ENCODE measurements around the gene CSMD2. TPM values are rescaled to one million over a fixed set of nuclear protein-coding genes. Genes with fewer than 3 reads are reported as not detected.

The CSMD2 gene
- total RNA-seq, 1 experiment from 2014 or later = 13.2 TPM

DNA sequence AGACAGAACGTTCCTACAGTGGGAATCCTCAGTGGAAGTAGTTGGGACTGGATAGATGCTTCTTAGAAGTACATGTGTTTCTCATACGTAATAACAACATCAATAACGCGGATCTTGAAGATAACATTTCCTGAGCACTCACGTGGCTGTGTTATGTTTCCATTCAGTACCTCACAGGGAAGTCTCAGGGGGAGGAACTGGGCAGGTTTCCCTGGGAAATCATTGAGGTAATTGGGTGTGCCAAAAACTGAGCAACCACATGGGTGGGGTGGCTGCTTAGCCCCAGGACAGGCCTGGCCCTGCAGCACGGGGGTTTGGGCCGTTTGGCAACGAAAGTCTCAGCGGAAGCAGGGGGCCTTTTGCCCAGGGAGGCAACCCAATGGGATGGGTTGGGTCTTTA lies 558.8 kb downstream of the CSMD2 start (continued):
- TF ChIP-seq PRDM15 (CRISPR knock-in tag; IDR thresholded peaks at IDR 0.05) = no peak
- TF ChIP-seq NR3C1 (CRISPR knock-in tag; conservative IDR thresholded peaks at IDR 0.05; ENCODE audit: low read depth) = no peak
- TF ChIP-seq, protein P1, sequence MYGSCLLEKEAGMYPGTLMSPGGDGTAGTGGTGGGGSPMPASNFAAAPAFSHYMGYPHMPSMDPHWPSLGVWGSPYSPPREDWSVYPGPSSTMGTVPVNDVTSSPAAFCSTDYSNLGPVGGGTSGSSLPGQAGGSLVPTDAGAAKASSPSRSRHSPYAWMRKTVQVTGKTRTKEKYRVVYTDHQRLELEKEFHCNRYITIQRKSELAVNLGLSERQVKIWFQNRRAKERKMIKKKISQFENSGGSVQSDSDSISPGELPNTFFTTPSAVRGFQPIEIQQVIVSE (CRISPR knock-in tag; IDR thresholded peaks at IDR 0.05; ENCODE audit: borderline replicate concordance) = no peak
- no peak for TF ChIP-seq TEAD4 (CRISPR knock-in tag; IDR thresholded peaks at IDR 0.05)
- no peak for TF ChIP-seq ZNF396 (CRISPR knock-in tag; IDR thresholded peaks at IDR 0.05; ENCODE audit: borderline replicate concordance)
- no peak for TF ChIP-seq FOXP1 (CRISPR knock-in tag; IDR thresholded peaks at IDR 0.05; ENCODE audit: borderline replicate concordance)
- no peak for TF ChIP-seq MXD4 (CRISPR knock-in tag; IDR thresholded peaks at IDR 0.05; ENCODE audit: borderline replicate concordance)
- TF ChIP-seq NFYB (CRISPR knock-in tag; conservative IDR thresholded peaks at IDR 0.05; ENCODE audit: low read depth) = no peak
- no peak for TF ChIP-seq SOX15 (CRISPR knock-in tag; IDR thresholded peaks at IDR 0.05)
- TF ChIP-seq GABPB1 (CRISPR knock-in tag; IDR thresholded peaks at IDR 0.05) = no peak
- TF ChIP-seq, protein P2, sequence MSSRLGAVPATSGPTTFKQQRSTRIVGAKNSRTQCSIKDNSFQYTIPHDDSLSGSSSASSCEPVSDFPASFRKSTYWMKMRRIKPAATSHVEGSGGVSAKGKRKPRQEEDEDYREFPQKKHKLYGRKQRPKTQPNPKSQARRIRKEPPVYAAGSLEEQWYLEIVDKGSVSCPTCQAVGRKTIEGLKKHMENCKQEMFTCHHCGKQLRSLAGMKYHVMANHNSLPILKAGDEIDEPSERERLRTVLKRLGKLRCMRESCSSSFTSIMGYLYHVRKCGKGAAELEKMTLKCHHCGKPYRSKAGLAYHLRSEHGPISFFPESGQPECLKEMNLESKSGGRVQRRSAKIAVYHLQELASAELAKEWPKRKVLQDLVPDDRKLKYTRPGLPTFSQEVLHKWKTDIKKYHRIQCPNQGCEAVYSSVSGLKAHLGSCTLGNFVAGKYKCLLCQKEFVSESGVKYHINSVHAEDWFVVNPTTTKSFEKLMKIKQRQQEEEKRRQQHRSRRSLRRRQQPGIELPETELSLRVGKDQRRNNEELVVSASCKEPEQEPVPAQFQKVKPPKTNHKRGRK (CRISPR knock-in tag; IDR thresholded peaks at IDR 0.05; ENCODE audit: borderline replicate concordance) = no peak
- TF ChIP-seq NR2C2 (CRISPR knock-in tag; IDR thresholded peaks at IDR 0.05) = no peak

- H3K4me1 Mint-ChIP-seq = no peaks in the 10 kb centered on the region
- H3K27ac Mint-ChIP-seq = no peak overlapping the region
- no peaks in the 10 kb centered on the region for H3K9me3 Mint-ChIP-seq
- no peaks in the 10 kb centered on the region for H3K27me3 Mint-ChIP-seq (ENCODE audit: low read depth)
- DNase-seq (ENCODE audit: low spot score) (no peak), ATAC-seq (no peak)
- ChIA-PET POLR2A (no interaction called here), CTCF (no interaction called here)
- H3K36me3 Mint-ChIP-seq = peaks cover 17% of the 10 kb centered on the region
- TF ChIP-seq CREB1 (CRISPR knock-in tag; IDR thresholded peaks at IDR 0.05) = no peak
- TF ChIP-seq MAX (CRISPR knock-in tag; IDR thresholded peaks at IDR 0.05) = no peak
- TF ChIP-seq, protein P3, sequence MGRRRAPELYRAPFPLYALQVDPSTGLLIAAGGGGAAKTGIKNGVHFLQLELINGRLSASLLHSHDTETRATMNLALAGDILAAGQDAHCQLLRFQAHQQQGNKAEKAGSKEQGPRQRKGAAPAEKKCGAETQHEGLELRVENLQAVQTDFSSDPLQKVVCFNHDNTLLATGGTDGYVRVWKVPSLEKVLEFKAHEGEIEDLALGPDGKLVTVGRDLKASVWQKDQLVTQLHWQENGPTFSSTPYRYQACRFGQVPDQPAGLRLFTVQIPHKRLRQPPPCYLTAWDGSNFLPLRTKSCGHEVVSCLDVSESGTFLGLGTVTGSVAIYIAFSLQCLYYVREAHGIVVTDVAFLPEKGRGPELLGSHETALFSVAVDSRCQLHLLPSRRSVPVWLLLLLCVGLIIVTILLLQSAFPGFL (CRISPR knock-in tag; IDR thresholded peaks at IDR 0.05; ENCODE audit: borderline replicate concordance) = no peak
- TF ChIP-seq EMX1 (CRISPR knock-in tag; IDR thresholded peaks at IDR 0.05) = no peak
- no peak for TF ChIP-seq GABPB1 (CRISPR knock-in tag; IDR thresholded peaks at IDR 0.05)
- TF ChIP-seq GRHL2 (CRISPR knock-in tag; IDR thresholded peaks at IDR 0.05; ENCODE audit: insufficient replicate concordance, severe bottlenecking) = no peak
- no peak for TF ChIP-seq JAZF1 (CRISPR knock-in tag; IDR thresholded peaks at IDR 0.05)
- TF ChIP-seq NFYB (CRISPR knock-in tag; conservative IDR thresholded peaks at IDR 0.05; ENCODE audit: low read depth) = no peak
- TF ChIP-seq ZNF232 (CRISPR knock-in tag; IDR thresholded peaks at IDR 0.05) = no peak
- H3K4me3 Mint-ChIP-seq = no peak overlapping the region
These were observed 562.8 kb downstream of the CSMD2 start for GRCh38 chr1:33602271-33602670.

Measured in WTC11 (cell line).